ENCODE data around the gene PYGO2.
"Not testable (repeated sequence)": the region's sequence is repeated elsewhere in the genome, so short reads cannot be mapped to it uniquely, and the experiment has no call there.

PYGO2 gene

DNA sequence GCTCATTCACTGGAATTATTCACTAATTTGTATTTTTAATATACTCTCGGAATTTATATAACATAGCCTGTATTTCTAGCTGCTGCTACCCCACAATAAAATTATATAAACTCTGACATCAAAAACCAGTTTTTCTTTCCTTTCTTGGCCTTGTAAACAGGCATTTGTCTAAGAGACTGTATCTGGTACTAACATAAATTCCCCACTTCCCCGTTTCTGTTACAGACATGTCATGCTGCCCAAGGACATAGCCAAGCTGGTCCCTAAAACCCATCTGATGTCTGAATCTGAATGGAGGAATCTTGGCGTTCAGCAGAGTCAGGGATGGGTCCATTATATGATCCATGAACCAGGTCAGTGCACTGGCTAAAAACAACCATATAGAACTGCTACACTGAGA, 16.2 kb upstream of the PYGO2 start:
- DNase-seq, result not testable (repeated sequence)

DNA sequence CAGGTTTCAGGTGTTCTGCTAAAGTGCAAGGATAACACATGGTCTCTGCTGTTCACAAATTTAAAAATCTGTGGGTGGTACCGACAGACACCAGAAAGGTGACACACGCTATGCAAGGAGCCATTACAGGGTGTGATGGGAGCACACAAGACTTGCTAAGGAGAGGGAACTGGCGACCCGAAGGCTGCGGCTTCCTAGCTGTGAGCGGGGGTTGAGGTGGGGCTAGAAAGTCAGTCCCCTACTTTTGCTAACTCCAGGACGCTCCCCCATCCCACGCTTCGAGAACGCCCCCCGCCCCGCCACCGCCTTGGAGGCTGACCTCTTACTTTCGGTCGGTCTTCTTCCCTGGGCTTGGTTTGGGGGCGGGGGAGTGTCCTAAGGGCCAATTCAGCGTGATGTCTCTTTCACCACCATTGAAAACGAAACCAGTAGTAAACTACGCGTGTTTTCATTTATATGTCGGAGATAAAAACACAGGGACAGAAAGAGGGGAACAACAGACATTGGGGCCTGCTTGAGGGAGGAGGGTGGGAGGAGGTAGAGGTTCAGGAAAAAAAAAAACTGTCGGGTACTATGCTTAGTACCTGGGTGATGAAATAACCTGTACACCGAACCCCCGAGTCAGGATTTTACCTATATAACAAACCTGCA, 14.0 kb upstream of the PYGO2 start:
- peak; percentile 42 to 47 for DNase-seq

DNA sequence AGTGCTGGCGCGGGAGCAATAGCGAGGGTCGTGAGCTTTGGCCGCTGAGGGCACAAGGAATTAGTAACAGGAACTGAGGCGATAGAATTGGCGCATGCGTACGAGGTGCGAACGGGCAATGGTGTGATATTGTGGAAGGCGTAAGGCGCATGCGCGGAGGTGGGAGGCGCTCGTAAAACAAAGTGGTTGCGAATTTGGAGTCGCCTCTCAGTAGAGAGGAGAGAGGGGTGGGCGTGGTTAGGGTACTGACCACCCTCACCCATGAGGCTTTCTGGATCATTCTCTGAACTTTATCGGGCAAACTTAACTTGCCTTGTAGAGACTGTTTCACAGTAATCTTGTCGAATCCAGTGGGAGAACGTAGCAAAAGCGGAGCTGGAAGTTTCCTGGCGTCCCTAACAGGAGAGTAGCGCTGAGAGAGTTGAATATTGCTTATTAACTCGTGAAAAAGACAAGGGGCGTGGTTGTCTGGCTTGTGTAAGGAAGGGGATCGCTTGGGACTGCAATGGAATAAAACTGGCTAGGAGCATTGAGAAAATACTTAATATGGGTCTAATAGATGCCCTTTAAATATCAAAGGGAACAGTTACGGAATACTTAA, 13.3 kb upstream of the PYGO2 start:
- DNase-seq, result peak; percentile 89 to 93

DNA sequence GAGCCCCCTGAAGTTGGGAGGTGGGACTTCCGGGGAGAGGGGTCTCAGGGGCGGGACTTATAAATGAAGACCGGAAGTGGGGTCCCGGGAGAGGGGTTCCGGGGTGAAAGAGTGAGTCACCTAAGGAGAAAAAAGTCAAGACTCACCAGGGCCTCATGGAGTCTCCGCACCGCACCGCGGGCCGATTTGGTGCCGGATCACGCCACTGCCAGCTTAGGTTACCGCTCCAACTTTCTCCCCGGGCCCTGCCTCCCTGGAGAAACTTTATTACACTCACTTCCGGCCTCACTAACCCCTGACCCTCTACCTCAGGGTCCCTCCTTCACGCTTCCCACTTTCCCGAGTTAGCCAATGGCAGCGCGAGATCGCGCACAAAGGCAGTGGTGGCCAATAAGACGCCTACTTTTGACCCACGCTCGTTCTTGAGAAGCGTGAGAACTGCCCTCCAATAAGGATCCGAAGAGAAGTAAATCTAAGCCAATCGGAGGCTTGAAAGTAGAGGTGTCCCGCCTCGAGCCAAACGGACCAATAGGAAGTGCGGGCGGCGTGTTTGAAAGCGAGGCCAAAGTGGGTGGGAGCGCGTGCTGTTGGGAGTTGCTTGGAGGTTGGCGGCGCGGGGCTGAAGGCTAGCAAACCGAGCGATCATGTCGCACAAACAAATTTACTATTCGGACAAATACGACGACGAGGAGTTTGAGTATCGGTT, 12.7 kb upstream of the PYGO2 start, which contains the start of gene CKS1B:
CKS1B (plus strand) TSS at position 580 of the 706 bp plus-strand sequence; CDS start at position 645, 65 bp downstream.
- peak; percentile 95 to 96 for DNase-seq

DNA sequence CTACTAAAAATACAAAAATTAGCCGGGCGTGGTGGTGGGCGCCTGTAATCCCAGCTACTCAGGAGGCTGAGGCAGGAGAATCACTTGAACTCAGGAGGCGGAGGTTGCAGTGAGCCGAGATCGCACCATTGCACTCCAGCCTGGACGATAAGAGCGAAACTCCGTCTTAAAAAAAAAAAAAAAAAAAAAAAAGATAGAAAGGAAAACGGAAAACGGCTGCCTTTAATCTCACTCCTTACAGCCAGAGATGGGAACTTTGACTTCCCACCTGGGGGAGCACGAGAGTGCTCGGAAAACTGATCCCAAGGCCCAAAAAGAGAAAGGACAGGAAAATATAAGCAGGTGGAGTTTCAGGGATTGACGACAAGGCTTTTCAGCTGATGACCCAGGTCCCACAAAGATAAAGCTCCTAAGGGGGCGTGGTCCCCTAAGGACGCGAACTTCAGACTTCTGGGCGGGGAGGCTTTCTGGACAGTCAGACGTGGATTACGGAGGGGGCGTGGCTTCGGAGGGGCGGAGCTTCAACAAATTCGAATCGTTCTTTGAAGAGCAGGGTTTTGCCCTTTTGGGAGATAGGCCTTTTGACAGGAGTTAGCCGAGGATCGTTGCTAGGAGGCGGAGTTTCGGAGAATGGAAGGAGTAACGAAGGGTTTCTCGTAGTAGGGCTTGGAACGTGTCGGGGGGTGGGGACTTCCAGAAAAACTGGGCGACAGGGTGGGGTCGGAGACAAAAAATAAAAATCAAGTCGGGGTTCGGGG, 11.9 kb upstream of the PYGO2 start:
- DNase-seq, result peak; percentile 90 to 94

DNA sequence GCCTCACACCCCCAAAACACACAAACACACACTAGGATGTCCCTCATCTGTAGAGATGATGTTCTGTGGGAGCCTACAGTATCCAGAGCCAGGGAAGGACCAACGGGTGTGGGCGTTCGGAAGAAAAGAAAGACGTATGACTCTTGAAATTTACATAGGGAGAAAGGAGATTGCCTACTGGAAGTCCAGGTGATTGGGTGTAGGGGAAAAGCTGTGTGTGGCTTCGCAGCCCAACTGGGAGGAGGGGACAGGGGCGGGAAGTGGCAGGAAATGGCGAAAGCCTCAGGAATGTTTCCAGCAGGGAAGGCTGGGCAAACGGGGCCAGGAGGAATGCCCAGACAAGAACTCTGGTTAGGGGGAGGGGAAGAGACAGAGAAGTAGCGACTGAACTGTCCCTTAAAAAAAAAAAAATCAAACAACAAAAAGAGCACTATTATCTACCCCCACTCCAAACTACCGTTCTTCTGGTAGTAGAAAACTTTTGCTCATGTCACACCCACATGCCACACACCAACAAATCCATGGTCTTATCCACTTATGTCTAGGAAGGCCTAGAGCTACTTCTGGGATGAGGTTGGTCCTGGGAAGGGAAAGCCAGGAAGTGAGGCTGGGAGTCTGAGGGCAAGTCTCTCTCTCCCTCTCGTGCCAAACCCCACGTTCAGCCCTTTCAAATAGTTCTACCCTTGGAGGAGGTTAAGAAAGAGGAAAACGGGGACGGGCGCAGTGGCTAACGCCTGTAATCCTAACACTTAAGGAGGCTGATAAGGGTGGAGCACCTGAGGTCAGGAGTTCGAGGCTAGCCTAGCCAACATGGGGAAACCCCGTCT, 11.1 kb upstream of the PYGO2 start:
- DNase-seq, result no peak

DNA sequence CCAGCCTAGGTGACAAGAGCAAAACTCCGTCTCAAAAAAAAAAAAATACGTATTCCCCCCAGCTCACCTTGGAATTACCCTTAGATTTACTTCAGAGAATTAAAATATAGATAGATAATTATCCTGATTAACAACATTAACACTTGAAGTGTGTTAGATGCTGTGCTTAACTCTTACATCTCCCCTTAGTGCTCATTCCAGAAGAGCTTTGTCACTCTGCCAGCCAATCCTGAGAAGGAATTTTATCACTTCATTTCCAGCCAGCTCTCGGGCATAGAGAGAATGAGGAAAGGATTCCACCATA, 10.6 kb upstream of the PYGO2 start:
- no peak for DNase-seq

DNA sequence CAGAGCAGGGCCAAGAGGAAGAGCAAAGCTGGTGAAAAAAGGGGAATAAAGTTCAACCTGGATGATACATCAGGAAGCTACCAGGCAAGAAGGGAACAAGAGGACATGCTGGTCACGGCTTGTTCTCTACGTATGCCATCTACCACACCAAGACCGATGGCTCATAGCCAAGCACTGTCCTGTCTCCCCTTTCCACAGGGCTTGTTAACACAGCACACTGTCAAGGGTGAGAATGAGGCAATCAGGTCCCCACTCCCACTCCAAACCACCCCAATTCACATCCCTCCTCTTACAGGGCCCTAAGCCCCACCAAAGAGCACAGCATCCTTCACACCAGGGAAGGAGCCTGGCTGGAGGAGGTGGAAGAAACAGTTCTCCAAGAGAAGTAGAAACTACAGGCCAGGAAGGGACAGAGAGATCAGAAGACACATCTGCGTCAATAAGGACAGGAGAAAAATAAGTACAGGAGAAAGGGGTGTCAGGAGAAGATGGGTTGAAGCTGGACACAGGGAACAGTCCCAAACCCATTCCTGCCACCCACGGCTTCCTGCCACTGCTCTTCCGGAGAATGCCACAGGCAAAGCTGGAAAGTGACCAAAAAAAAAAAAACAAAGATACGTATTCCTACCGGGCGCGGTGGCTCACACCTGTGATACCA, 9.9 kb upstream of the PYGO2 start:
- no peak for DNase-seq

DNA sequence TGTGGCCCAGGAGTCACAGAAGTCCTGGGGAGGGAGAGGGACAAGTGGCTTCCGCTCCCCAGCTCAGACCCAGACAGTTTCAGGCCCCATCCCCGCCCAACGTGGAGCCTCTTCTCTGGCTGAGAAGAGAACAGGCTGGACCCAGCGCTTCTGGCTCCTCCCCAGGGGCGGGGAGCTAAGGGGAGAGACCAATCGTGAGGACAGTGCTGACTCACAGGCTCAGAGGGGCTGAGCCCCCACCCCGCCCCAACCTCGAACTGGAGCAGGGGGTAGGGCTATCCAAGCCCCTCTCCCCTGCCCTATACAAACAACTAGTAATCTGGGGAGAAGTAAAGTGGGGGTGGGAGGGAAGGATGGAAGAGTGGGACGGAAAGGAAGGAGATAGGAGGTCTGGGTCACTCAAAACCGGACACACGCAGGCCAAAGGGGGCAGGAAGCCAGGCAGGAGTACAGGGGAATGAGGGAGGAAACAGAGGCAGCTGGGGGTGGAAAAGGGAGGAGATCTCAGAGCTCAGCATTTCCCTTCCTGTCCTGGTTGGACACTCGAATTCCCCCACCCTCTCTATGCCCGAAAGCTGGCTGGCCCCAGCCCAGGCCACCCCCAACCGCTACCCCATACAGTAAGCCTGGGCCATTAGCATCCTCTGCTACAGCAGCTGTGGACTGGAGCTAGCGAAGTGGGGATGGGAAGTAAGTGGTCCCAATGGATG, 9.2 kb upstream of the PYGO2 start, which contains the start of gene SHC1:
SHC1 (minus strand) TSS at position 117 of the 710 bp plus-strand sequence. CDS start 221 bp downstream, outside the sequence.
- DNase-seq, result peak; percentile 24 to 33

DNA sequence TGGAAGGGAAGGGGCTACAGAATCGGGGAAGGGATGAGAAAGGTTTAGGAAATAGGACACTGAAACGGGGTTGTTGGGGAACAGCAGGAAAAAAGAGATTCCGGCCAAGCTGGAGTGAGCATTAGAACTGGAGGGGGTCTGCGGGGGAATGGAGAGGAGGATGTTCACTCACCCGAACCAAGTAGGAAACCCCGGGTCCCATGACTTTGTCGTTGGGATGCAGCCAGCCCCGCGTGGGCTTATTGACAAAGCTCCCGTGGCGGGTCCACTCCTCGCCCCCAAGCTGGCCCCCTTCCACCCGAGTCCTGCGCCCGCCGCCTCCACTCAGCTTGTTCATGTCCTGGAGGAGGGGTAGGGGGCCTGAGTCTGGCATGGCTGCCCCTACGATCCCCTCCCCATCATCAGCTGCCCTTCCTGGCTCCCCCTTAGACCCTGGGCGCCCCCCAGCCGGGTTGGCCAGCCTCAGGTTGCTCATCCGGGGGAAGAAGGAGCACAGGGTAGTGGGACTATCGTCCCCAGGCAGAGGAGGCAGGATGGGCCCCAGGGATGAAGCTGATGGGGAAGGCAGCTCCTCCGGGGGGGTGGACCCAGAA, 8.4 kb upstream of the PYGO2 start:
- DNase-seq, result no peak

DNA sequence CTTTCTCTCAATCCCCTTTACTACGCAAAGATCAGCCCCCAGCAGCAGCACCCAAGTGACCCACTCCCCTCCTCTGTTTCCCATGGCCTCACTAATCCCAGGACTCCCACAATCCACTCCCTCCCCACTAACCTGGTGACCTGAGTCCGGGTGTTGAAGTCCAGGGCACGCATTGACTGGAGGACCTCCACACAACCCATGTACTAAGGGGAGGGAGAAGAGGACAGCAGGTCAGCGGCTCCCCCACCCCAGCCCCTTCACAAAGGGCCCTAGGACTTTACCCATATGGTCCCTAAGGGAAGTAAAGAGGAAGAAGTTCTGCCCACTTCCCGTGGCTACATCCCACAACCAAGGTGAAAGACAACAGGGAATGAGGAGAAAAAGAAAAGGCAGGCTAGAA, 7.7 kb upstream of the PYGO2 start:
- no peak for DNase-seq

DNA sequence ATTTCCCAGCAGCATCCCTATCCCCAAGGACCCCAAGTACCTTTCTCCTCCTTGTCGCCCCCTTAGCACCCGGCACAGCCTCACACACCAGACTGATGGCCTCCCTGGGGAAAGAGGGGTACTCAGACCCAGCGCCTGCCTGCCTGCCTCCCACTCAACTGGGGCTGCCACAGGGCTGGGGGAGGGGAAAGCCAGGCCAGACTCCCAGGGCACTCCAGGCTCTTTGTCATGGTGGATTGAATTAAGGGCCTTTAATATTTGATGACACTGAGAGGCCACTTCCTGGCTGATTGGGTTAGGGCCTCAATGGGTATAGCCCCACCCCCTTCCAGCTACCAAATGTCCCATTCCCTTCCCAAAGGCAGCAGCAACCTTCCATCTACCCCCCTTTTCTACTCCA, 7.1 kb upstream of the PYGO2 start:
- DNase-seq, result no peak

DNA sequence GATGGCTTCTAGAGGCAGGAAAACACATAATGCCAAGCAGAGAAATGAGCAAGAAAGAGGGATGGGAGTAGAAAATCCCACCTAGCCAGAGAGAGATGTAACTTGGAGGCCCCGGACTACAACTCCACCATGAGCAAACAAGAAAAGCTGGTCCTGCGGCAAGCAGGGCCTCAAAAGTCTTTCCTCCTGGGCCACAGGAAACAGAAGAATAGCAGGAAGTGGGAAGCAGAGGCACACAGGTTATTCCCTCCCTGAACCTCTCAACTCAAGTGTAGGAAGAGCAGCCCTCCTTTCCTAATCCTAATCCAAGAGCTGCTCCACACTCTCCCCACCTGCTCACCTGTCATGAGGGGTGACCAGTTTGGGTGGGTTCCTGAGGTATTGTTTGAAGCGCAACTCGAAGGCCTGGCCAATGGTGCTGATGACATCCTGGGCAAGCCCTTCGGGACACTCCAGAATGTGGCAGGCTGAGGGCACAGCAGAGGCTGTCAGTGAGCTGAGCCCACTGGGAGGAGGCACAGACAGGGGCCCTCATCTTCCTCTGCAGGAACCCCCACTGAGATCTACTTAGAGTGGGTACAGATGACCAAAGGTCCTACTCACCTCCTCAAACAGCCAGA, 5.9 kb upstream of the PYGO2 start:
- no peak for DNase-seq

DNA sequence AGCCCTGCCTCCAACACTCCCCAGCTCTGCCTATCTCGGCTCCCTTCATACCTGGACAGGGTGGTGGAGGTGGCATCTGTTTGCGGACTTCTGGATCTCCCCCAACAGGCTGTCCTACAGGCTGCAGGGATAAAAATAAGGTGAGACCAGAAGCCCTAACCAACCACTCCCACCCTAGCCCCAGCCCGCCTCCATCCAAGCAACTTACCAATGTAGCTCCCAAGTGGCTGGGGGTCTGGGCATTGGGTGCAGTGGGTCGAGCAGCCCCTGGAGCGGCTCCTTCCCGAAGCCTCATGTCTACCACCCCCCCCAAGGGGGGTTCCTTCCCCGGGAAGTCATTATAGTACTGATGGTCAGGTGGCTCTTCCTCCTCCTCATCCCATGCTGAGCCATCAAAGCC, 4.5 kb upstream of the PYGO2 start:
- no peak for DNase-seq

DNA sequence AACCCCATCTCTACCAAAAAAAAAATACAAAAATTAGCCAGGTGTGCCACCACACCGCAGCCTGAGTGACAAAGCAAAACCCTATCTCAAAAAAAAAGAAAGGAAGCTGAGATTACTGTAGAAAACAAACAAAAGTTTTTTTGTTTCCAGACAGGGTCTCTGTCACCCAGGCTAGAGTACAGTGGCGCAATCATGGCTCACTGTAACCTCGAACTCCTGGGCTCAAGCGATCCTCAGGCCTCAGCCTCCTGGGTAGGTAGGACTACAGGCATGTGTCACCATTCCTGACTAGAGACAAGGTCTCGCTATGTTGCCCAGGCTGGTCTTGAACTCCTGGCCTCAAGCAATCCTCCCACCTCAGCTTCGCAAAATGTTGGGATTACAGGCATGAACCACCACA, 2.8 kb upstream of the PYGO2 start:
- DNase-seq, result no peak

DNA sequence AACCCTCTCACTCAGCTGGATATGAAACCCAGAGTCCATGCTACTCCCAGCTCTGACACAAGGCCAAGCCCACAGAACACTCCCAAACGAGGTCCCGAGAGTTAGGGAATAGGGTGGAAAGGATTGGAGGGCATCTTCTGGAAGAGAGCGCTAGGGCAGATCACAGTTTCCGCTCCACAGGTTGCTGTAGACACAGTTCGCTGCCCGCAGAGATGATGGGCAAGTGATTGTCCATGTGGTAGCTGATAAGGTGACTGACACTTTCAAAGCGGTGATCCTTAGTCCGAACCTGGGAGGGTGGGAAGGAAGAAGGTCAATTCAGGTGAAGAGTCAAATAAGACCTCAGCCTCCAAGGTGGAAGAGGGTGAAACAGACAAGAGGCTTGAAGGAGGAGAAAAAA, 2.1 kb upstream of the PYGO2 start:
- no peak for DNase-seq

DNA sequence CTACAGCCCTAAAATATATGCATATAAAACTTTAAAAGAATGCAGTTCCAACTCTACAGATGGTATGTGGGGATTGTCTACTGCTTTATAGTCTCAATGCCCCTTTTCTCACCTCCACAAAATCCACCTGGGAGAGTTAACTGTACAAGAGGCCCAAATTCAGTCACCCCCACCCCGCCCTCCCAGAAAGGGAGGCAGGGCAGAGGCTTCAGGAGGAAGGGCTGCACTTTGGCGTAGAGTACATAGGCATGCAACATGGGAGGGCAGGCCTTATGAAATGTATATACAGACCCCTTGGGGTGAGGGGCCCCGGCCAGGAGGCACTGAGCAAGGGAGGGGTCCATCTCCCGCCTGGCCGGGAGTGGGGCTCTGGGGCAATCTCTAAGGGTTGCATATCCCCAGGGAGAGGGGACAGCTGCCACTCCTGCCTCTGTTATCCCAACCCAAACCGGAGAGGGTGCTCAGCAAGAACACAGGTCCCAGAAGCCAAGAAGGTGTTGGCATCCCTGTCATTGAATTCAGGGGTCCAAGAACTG, 1.3 kb upstream of the PYGO2 start:
- DNase-seq, result no peak

DNA sequence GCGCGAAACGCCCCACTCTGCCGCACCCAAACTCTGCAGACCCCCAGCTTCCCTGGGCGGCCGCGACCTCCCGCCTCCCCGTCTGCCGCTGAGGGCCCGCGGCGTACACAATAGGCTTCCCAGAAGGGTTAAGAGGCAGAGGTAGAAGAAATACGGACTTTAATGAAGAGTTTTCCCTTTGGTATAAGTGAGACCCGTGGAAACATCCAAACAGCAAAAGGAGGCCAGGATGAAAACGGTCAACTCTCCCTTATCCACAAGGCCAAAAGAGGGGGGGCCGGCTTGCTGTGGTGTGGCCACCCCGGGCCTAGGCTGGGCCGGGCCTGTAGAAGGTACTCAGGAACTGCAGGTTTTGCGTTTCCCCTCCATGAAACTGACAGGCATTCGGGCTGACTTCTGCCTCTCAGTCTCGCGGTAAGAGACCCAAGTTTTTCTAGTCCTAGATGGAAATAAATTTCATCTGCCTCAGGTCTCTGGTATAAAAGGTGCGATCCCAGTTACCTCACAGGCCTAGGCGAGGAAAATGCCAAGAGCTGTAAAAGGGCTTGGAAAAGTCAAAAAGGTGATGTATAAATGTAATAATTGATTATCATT, 671 bp upstream of the PYGO2 start:
- no peak for DNase-seq

DNA sequence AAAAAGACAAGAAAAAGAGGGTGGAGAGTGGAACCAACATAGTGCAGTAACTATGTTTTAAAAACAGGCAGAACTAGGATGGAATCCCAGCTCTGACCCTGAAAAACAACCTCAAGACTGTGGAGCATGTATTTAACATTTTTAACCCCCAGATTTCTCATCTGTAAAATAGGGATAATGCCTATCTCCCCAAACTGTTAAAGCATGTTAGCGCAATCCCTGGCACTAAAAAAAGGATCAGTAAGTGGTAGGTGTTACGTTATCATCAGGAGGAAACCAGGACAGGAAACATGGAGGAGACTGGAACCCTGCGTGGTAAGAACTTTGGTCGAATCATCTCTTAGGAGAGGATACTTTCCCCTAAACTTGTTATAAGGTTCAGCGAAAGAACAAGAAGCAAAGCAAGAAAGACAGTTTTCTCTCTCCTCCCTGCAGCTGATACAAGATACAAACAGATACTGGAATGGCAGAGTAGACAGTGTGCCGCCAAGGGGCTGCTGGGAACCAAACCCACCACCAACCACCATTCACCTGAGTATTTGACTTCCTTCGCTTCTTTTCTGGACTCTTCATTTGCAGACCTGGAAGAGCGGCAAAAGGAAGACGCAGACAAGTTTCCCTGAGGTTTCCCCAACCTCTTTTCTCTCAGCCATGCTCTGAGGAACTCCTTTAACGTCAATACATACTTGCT, 991 bp downstream of the PYGO2 start:
- DNase-seq, result no peak

Data from activated CD4-positive, alpha-beta T cell treated with anti-CD3 and anti-CD28 coated beads, Interleukin-2, amount 50 U/mL, for 4 hours (primary cell).